ENCODE data around the gene GABRD. TPM values are rescaled to one million over a fixed set of nuclear protein-coding genes. Genes with fewer than 3 reads are reported as not detected.

GABRD gene
- total and polyA plus RNA-seq, 5 experiments from 2014 or later: not detected

- DNase-seq: no peak
- peaks cover 3 to 13% (median 11%) of the 10 kb centered on the region in 4 donors for H3K4me1 Mint-ChIP-seq
- H3K27me3 Mint-ChIP-seq: no peaks in the 10 kb centered on the region
- H3K27ac Mint-ChIP-seq: no peak overlapping the region
- ATAC-seq: no peak
- POLR2A ChIA-PET: no interaction called here
- peaks cover 0 to 41% (median under 1%) of the 10 kb centered on the region in 3 donors for H3K36me3 Mint-ChIP-seq
- H3K4me3 Mint-ChIP-seq: no peak overlapping the region
- H3K9me3 Mint-ChIP-seq: no peaks in the 10 kb centered on the region
These were observed 36.9 kb downstream of the GABRD start for GRCh38 chr1:2055911-2056575.

GRCh38 chr1:2056955-2057590, 37.9 kb downstream of the GABRD start:
- Mint-ChIP-seq H3K27ac (no peak overlapping the region), H3K36me3 (peaks cover 0 to 47% (median 4%) of the 10 kb centered on the region in 3 donors), H3K9me3 (no peaks in the 10 kb centered on the region), H3K4me3 (no peak overlapping the region), H3K27me3 (no peaks in the 10 kb centered on the region), H3K4me1 (peaks cover 0 to 13% (median 9%) of the 10 kb centered on the region in 4 donors)
- ATAC-seq (no peak), DNase-seq (no peak)
- POLR2A ChIA-PET: no interaction called here

- POLR2A ChIA-PET: no interaction called here
- no peak overlapping the region for H3K27ac Mint-ChIP-seq
- no peaks in the 10 kb centered on the region for H3K9me3 Mint-ChIP-seq
These were observed 40.3 kb downstream of the GABRD start for GRCh38 chr1:2059290-2059953.

DNA sequence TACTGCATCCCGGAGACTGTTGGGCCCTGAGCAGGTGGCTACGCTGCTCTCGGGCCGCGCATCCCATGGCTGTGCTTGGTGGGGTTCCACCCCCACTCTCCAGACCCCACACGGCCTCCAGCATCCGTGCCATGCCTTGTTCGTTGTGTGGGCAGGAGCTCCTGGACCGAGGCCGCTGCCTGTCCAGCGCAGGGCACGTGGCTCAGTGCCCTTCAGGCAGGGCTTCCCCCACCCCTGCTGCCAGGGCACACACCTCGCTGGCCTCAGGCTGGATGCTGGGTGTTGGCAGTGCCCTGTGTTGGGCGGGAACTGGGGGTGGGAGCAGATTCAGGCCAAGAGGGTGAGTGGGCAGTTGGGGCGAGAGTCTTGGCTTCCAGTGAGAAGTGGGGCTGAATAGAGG, 40.9 kb downstream of the GABRD start:
- Mint-ChIP-seq H3K9me3 (peaks cover 0 to 2% (median 0%) of the 10 kb centered on the region in 9 donors), H3K27ac (no peak overlapping the region), H3K4me3 (no peak overlapping the region), H3K36me3 (peaks cover 6 to 75% (median 22%) of the 10 kb centered on the region in 3 donors), H3K4me1 (peaks cover 0 to 3% (median under 1%) of the 10 kb centered on the region in 4 donors), H3K27me3 (no peaks in the 10 kb centered on the region)
- ATAC-seq (no peak), DNase-seq (no peak)
- POLR2A ChIA-PET: no interaction called here

More at GRCh38 chr1:2059290-2059953, 40.3 kb downstream of the GABRD start:
- H3K27me3 Mint-ChIP-seq: no peaks in the 10 kb centered on the region
- no peak for DNase-seq
- ATAC-seq: no peak
- H3K4me1 Mint-ChIP-seq: peaks cover 0 to 3% (median under 1%) of the 10 kb centered on the region in 4 donors
- H3K4me3 Mint-ChIP-seq: no peak overlapping the region
- H3K36me3 Mint-ChIP-seq: peaks cover 4 to 69% (median 16%) of the 10 kb centered on the region in 3 donors

- H3K27me3 Mint-ChIP-seq: no peaks in the 10 kb centered on the region
- no peak for DNase-seq
- H3K36me3 Mint-ChIP-seq: peaks cover 6 to 75% (median 25%) of the 10 kb centered on the region in 3 donors
- no peak overlapping the region for H3K27ac Mint-ChIP-seq
- POLR2A ChIA-PET: no interaction called here
- H3K4me3 Mint-ChIP-seq: no peak overlapping the region
- no peak for ATAC-seq
- peaks cover 0 to 2% (median 0%) of the 10 kb centered on the region in 9 donors for H3K9me3 Mint-ChIP-seq
- H3K4me1 Mint-ChIP-seq: peaks cover 0 to 3% (median under 1%) of the 10 kb centered on the region in 4 donors
These were observed 41.4 kb downstream of the GABRD start for GRCh38 chr1:2060535-2060934.

GRCh38 chr1:2061065-2061778, 42.1 kb downstream of the GABRD start:
- H3K27ac Mint-ChIP-seq: no peak overlapping the region
- H3K36me3 Mint-ChIP-seq: peaks cover 11 to 79% (median 30%) of the 10 kb centered on the region in 3 donors
- H3K4me3 Mint-ChIP-seq: no peak overlapping the region
- peaks cover 0 to 6% (median 0%) of the 10 kb centered on the region in 9 donors for H3K9me3 Mint-ChIP-seq
- no peak for ATAC-seq
- DNase-seq: no peak
- POLR2A ChIA-PET: no interaction called here
- peaks cover 0 to 5% (median under 1%) of the 10 kb centered on the region in 4 donors for H3K4me1 Mint-ChIP-seq
- H3K27me3 Mint-ChIP-seq: no peaks in the 10 kb centered on the region

DNA sequence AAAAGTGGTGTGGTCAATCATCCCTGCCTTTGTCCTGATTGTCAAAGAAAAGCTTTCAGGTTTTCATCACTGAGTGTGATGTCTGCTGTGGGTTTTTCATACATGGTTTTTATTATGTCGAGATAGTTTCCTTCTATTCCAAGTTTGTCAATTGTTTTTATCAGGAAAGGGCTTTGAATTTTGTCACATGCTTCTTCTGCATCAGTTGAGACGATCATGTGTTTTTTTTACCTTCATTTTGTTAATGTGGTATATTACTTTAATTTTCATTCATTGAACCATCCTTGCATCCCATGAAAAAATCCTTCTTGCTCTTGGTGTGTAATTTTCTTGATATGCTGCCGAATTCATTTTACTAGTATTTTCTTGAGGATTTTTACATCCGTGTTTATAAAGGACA, 46.6 kb downstream of the GABRD start:
- no peaks in the 10 kb centered on the region for H3K27me3 Mint-ChIP-seq
- H3K9me3 Mint-ChIP-seq: peaks cover 0 to 10% (median 0%) of the 10 kb centered on the region in 9 donors
- POLR2A ChIA-PET: interaction anchor here (0.6 kb wide), 1 partner anchor 311 kb away, joined by 3 read pairs; no protein-coding TSS in a partner anchor
- DNase-seq (no peak), ATAC-seq (no peak)
- no peak overlapping the region for H3K4me3 Mint-ChIP-seq
- no peak overlapping the region for H3K27ac Mint-ChIP-seq
- H3K4me1 Mint-ChIP-seq: peaks cover 0 to 7% (median 6%) of the 10 kb centered on the region in 4 donors
- peaks cover 11 to 63% (median 41%) of the 10 kb centered on the region in 3 donors for H3K36me3 Mint-ChIP-seq

DNA sequence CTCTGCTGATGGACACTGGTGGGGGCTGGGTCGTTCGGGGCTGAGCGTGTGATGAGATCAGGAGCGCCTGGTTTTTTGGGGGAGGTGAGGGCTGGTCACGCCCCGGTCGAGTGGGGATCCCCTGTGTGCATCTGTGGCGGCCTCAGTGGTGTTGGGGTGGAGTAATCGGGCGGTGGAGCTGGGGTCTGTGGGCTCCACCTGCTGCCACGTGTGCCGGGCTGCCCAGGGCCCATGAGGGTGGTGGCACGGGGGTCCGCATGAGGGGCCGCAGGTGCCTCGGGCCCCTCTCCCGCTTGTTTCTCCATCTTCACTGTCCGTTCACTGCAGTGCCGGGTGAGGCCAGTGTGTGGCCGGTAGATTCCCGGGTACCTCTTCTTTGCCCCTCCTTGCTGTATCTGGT, 48.2 kb downstream of the GABRD start:
- ATAC-seq (no peak), DNase-seq (peak in 1 of 10 donors; percentile 35)
- no peaks in the 10 kb centered on the region for H3K27me3 Mint-ChIP-seq
- peak overlapping the region in 1 of 10 donors; percentile 49 for H3K27ac Mint-ChIP-seq
- POLR2A ChIA-PET: no interaction called here
- peaks cover 0 to 10% (median 0%) of the 10 kb centered on the region in 9 donors for H3K9me3 Mint-ChIP-seq
- peaks cover 0 to 9% (median 7%) of the 10 kb centered on the region in 4 donors for H3K4me1 Mint-ChIP-seq
- peaks cover 11 to 53% (median 34%) of the 10 kb centered on the region in 3 donors for H3K36me3 Mint-ChIP-seq
- H3K4me3 Mint-ChIP-seq: no peak overlapping the region

DNA sequence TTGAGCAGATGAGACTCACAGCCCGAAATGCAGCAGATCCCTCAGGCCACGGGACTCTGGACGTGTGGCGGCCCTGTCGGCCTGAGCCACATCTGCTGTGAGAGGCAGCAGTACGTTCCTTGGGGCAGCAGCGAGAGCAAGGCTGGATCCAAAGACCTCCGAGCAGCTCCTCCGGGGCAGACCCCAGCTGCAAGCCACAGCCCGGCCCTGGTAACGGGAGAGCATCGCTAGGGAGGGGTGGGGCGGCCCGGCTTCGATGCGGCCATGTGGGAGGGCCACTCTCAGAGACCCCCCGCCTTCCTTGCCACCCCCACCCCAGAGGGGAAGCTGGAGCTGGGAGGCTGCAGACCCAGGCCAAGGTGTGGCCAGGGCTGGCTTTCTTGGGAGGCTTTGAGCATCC, 48.8 kb downstream of the GABRD start:
- H3K9me3 Mint-ChIP-seq: peaks cover 0 to 10% (median 0%) of the 10 kb centered on the region in 9 donors
- POLR2A ChIA-PET: no interaction called here
- no peaks in the 10 kb centered on the region for H3K27me3 Mint-ChIP-seq
- peaks cover 0 to 9% (median 7%) of the 10 kb centered on the region in 4 donors for H3K4me1 Mint-ChIP-seq
- H3K4me3 Mint-ChIP-seq: no peak overlapping the region
- H3K36me3 Mint-ChIP-seq: peaks cover 11 to 47% (median 33%) of the 10 kb centered on the region in 3 donors
- no peak overlapping the region for H3K27ac Mint-ChIP-seq
- ATAC-seq (no peak), DNase-seq (peak in 1 of 10 donors; percentile 46)

DNA sequence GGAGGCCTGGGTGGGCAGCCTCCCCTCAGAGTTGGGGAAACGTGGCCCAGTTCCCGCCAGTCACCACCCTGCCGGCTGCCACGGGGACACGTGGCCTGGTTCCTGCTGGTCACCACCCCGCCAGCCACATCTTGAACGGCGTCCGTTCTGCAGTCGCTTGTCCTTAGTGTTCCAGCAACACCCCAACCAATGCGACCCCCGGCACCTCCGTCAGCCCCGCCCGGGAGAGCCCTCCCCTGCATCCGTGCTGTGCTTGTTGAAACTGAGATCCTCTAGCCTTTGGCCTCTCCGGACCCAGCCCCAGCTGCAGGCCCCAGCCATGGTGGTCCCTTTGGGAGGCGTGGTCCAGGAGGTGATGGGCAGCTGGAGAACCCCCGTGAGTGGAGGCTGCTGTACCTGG, 49.8 kb downstream of the GABRD start:
- peak in 1 of 10 donors; percentile 43 for DNase-seq
- Mint-ChIP-seq H3K27me3 (no peaks in the 10 kb centered on the region), H3K36me3 (peaks cover 11 to 44% (median 30%) of the 10 kb centered on the region in 3 donors), H3K27ac (no peak overlapping the region), H3K4me1 (peaks cover 0 to 9% (median 6%) of the 10 kb centered on the region in 4 donors), H3K4me3 (no peak overlapping the region), H3K9me3 (peaks cover 0 to 10% (median 0%) of the 10 kb centered on the region in 9 donors)
- ATAC-seq: no peak
- POLR2A ChIA-PET: no interaction called here

GRCh38 chr1:2070016-2070415, 50.9 kb downstream of the GABRD start:
- Mint-ChIP-seq H3K9me3 (peaks cover 0 to 10% (median 0%) of the 10 kb centered on the region in 9 donors), H3K4me1 (peaks cover 0 to 8% (median 6%) of the 10 kb centered on the region in 4 donors), H3K27ac (no peak overlapping the region), H3K27me3 (no peaks in the 10 kb centered on the region), H3K4me3 (no peak overlapping the region), H3K36me3 (peaks cover 6 to 44% (median 20%) of the 10 kb centered on the region in 3 donors)
- POLR2A ChIA-PET: no interaction called here
- no peak for ATAC-seq
- no peak for DNase-seq

DNA sequence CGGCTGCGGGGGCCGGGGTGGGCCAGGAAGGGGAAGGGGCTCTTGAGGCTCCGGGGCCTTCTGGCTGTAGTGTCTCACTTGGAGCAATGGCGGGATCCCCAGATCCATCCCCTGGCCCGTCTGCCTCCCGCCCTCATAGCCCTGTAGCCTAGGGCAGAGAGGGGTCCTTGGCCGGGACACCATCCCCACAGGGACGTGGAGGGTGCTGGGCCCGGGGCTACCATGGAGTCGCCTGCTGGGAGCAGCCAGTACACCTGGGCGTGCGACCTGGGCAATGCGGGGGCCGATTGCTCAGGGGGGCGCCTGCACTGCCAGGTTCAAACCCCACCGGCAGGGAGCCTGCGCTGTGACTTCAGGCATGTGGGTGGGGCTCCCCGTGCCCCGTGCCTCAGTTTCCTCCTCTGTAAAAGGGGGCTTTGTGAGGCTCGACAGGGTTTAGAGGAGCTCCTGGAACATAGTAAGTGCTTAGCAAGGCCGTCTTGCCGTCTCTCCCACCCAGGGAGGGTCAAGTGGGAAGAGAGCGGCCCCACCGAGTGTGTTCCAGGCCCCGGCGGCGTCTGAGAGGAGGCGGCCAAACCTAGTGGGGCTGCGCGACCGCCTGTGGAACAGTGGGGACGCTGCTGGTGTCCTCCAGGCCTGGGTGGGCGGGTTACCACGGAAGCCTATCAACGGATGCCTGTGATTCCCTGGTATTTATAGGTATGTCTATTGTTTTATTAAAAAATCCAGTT, 51.8 kb downstream of the GABRD start:
- POLR2A ChIA-PET: no interaction called here
- H3K27ac Mint-ChIP-seq: no peak overlapping the region
- H3K4me3 Mint-ChIP-seq: no peak overlapping the region
- peak in 1 of 10 donors; percentile 58 for DNase-seq
- H3K9me3 Mint-ChIP-seq: peaks cover 0 to 13% (median 0%) of the 10 kb centered on the region in 9 donors
- H3K4me1 Mint-ChIP-seq: peaks cover 0 to 7% (median 6%) of the 10 kb centered on the region in 4 donors
- ATAC-seq: no peak
- H3K27me3 Mint-ChIP-seq: no peaks in the 10 kb centered on the region
- peaks cover 1 to 44% (median 19%) of the 10 kb centered on the region in 3 donors for H3K36me3 Mint-ChIP-seq
